ENCODE data around the gene TRPV2.
A peak's percentile ranks its signal among the peaks of the same experiment; 100 is the strongest.
"Not testable (repeated sequence)": the region's sequence is repeated elsewhere in the genome, so short reads cannot be mapped to it uniquely, and the experiment has no call there.

TRPV2 gene

GRCh38 chr17:16438557-16439302, 23.4 kb downstream of the TRPV2 start:
- TF ChIP-seq FOXK2 (IDR thresholded peaks at IDR 0.05) (peak; percentile 21; the same call in 1 of the 2 replicates), L3MBTL2 (conservative IDR thresholded peaks at IDR 0.05) (peak; percentile 45; the same call in 1 of the 2 replicates), TARDBP (IDR thresholded peaks at IDR 0.05) (no peak), ELF4 (IDR thresholded peaks at IDR 0.05) (peak; percentile 91), SP1 (IDR thresholded peaks at IDR 0.05) (no peak), PKNOX1 (IDR thresholded peaks at IDR 0.05) (peak; percentile 98), SUZ12 (IDR thresholded peaks at IDR 0.05) (no peak), NFRKB (IDR thresholded peaks at IDR 0.05) (no peak), FOXA1 (IDR thresholded peaks at IDR 0.05) (no peak), ZNF384 (IDR thresholded peaks at IDR 0.05) (no peak), FOXM1 (IDR thresholded peaks at IDR 0.05; ENCODE audit: borderline replicate concordance) (peak; percentile 83), HDGF (IDR thresholded peaks at IDR 0.05; ENCODE audit: borderline replicate concordance) (no peak), LEF1 (IDR thresholded peaks at IDR 0.05; ENCODE audit: borderline replicate concordance) (no peak), CTBP1 (IDR thresholded peaks at IDR 0.05; ENCODE audit: borderline replicate concordance) (no peak), BHLHE40 (IDR thresholded peaks at IDR 0.05; ENCODE audit: borderline replicate concordance) (peak; percentile 79), ARNT (IDR thresholded peaks at IDR 0.05) (peak; percentile 59)
- POLR2A ChIA-PET: interaction anchor here (0.6 to 8.5 kb wide), 52 partner anchors 11 to 842 kb away, joined by 3 to 175 read pairs (median 5); partner anchors contain the start of genes CENPV, COPS3, LRRC75A and TRPV2
- CTCF ChIA-PET: interaction anchor here (0.6 to 2.1 kb wide), 8 partner anchors 9 to 83 kb away, joined by 3 to 25 read pairs (median 4); no protein-coding TSS in a partner anchor
- DNase-seq (ENCODE audit: extremely low spot score): peak; percentile 98

DNA sequence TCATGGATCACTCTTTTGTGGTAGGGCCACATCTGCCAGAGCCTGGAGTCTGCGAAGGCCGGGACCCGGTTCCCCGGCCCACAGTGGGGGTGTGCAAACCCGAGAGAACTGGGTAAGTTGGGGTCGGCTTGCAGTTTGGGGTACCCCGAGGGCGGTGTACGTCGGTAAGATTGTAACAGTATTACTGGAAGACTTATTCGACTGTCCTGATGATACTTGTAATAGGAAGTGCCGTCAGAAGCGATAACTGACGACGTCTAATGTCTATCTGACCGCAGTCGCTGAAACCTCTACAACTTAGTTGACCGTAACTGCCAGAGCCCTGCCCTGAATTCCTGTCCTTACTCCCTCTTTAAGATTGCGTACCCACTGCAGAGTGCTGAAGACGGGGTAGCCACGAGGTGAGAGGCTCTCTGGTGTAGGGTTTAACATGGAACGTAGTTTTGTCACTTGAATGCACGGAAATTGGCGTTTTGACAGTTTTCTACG, 24.0 kb downstream of the TRPV2 start:
- no peak for TF ChIP-seq L3MBTL2 (conservative IDR thresholded peaks at IDR 0.05)
- TF ChIP-seq ELF4 (IDR thresholded peaks at IDR 0.05): no peak
- no peak for TF ChIP-seq NFRKB (IDR thresholded peaks at IDR 0.05)
- ChIA-PET POLR2A (interaction anchor here (0.9 to 8.5 kb wide), 32 partner anchors 11 to 213 kb away, joined by 3 to 175 read pairs (median 10); partner anchors contain the start of genes CENPV, LRRC75A, TRPV2 and UBB), CTCF (interaction anchor here (1.0 to 4.0 kb wide), 4 partner anchors 12 to 52 kb away, joined by 3 to 27 read pairs (median 16); no protein-coding TSS in a partner anchor)
- no peak for DNase-seq (ENCODE audit: extremely low spot score)

- CTCF ChIA-PET: interaction anchor here (1.0 to 4.0 kb wide), 3 partner anchors 12 to 53 kb away, joined by 3 to 27 read pairs (median 25); no protein-coding TSS in a partner anchor
- DNase-seq (ENCODE audit: extremely low spot score): no peak
- TF ChIP-seq BHLHE40 (IDR thresholded peaks at IDR 0.05; ENCODE audit: borderline replicate concordance) (no peak), CTBP1 (IDR thresholded peaks at IDR 0.05; ENCODE audit: borderline replicate concordance) (no peak), SP1 (IDR thresholded peaks at IDR 0.05) (no peak), HDGF (IDR thresholded peaks at IDR 0.05; ENCODE audit: borderline replicate concordance) (no peak)
- POLR2A ChIA-PET: interaction anchor here (1.2 to 8.5 kb wide), 13 partner anchors 12 to 213 kb away, joined by 4 to 175 read pairs (median 16); partner anchors contain the start of genes CENPV, TRPV2 and UBB
Observed at GRCh38 chr17:16439811-16440351, 24.5 kb downstream of the TRPV2 start.

DNA sequence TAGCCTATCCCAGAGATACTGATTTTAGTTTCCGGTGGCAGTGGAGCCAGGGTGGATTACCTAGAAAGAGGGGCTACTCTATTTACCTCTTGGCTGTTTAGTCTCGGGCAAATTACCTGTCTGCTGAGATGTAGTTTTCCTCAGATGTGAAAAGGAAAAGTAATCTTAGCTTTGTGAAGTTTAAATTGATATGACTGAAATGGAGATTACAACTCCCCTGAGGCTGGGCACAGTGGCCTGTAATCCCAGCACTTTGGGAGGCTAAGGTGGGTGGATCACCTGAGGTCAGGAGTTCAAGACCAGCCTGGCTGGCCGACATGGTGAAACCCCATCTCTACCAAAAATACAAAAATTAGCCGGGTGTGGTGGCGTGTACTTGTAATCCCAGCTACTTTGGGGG, 25.0 kb downstream of the TRPV2 start:
- ChIA-PET POLR2A (interaction anchor here (1.1 to 8.5 kb wide), 11 partner anchors 11 to 96 kb away, joined by 3 to 175 read pairs (median 16); partner anchors contain the start of genes CENPV, TRPV2 and UBB), CTCF (interaction anchor here (4.0 kb wide), 1 partner anchor 12 kb away, joined by 27 read pairs; no protein-coding TSS in a partner anchor)
- DNase-seq (ENCODE audit: extremely low spot score): not testable (repeated sequence)

GRCh38 chr17:16440901-16441629, 25.7 kb downstream of the TRPV2 start:
- ChIA-PET POLR2A (interaction anchor here (0.7 to 8.5 kb wide), 14 partner anchors 9 to 95 kb away, joined by 3 to 175 read pairs (median 4); partner anchors contain the start of gene UBB), CTCF (interaction anchor here (1.4 to 4.0 kb wide), 2 partner anchors 11 to 13 kb away, joined by 4 to 27 read pairs; no protein-coding TSS in a partner anchor)
- TF ChIP-seq PKNOX1 (IDR thresholded peaks at IDR 0.05) (no peak), LEF1 (IDR thresholded peaks at IDR 0.05; ENCODE audit: borderline replicate concordance) (no peak), ELF4 (IDR thresholded peaks at IDR 0.05) (no peak), FOXM1 (IDR thresholded peaks at IDR 0.05; ENCODE audit: borderline replicate concordance) (no peak), TARDBP (IDR thresholded peaks at IDR 0.05) (no peak), L3MBTL2 (conservative IDR thresholded peaks at IDR 0.05) (no peak), CTBP1 (IDR thresholded peaks at IDR 0.05; ENCODE audit: borderline replicate concordance) (no peak), NFRKB (IDR thresholded peaks at IDR 0.05) (no peak), ZNF384 (IDR thresholded peaks at IDR 0.05) (no peak), SP1 (IDR thresholded peaks at IDR 0.05) (no peak), SUZ12 (IDR thresholded peaks at IDR 0.05) (no peak), FOXA1 (IDR thresholded peaks at IDR 0.05) (no peak), HDGF (IDR thresholded peaks at IDR 0.05; ENCODE audit: borderline replicate concordance) (no peak), ARNT (IDR thresholded peaks at IDR 0.05) (no peak), BHLHE40 (IDR thresholded peaks at IDR 0.05; ENCODE audit: borderline replicate concordance) (no peak), FOXK2 (IDR thresholded peaks at IDR 0.05) (no peak)
- no peak for DNase-seq (ENCODE audit: extremely low spot score)

DNA sequence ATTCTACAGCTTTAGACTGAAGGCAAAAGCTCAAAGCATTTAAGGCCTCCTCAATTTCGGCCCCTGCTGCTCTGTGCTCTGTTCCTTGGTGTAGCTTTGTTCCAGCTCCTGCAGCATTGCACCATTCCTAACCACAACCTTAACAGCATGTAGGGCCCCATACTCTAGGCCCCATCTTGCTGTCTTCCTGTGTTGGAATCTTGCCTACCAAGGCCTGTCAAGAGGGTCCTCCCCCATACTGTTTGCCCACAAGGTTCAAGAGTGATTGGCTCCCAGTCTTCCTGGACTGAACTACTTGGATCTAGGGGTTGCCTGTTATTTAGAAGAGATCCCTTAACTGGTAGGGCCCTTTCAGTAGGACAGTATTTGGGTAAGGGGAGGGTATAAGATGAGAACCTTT, 26.8 kb downstream of the TRPV2 start:
- POLR2A ChIA-PET: interaction anchor here (1.1 to 8.5 kb wide), 6 partner anchors 10 to 94 kb away, joined by 3 to 175 read pairs (median 8); no protein-coding TSS in a partner anchor
- CTCF ChIA-PET: interaction anchor here (1.4 to 4.0 kb wide), 2 partner anchors 10 to 15 kb away, joined by 4 to 27 read pairs; no protein-coding TSS in a partner anchor

More for the DNA sequence above, 26.8 kb downstream of the TRPV2 start:
- DNase-seq (ENCODE audit: extremely low spot score): no peak
- no peak for TF ChIP-seq SUZ12 (IDR thresholded peaks at IDR 0.05)

All from HEK293T (cell line).